A549 treated with CpdA at 1 μM for 4 hours (cell line): ENCODE results near the gene PLXNA3. TPM values are rescaled to one million over a fixed set of nuclear protein-coding genes. Genes with fewer than 3 reads are reported as not detected.

Experiments
- total RNA-seq: library from RNA; stranded (reverse); fragments of 200-300 nt; extraction: Qiagen RNA extraction; gene quantifications from 5 replicates; pipeline ENCODE4 v1.2.3, GENCODE V29; 2022; ENCODE audit warnings: low read depth

PLXNA3 gene
- total RNA-seq, result 9.0 to 14.6 TPM (median 13.0 TPM) in 5 replicates

DNA sequence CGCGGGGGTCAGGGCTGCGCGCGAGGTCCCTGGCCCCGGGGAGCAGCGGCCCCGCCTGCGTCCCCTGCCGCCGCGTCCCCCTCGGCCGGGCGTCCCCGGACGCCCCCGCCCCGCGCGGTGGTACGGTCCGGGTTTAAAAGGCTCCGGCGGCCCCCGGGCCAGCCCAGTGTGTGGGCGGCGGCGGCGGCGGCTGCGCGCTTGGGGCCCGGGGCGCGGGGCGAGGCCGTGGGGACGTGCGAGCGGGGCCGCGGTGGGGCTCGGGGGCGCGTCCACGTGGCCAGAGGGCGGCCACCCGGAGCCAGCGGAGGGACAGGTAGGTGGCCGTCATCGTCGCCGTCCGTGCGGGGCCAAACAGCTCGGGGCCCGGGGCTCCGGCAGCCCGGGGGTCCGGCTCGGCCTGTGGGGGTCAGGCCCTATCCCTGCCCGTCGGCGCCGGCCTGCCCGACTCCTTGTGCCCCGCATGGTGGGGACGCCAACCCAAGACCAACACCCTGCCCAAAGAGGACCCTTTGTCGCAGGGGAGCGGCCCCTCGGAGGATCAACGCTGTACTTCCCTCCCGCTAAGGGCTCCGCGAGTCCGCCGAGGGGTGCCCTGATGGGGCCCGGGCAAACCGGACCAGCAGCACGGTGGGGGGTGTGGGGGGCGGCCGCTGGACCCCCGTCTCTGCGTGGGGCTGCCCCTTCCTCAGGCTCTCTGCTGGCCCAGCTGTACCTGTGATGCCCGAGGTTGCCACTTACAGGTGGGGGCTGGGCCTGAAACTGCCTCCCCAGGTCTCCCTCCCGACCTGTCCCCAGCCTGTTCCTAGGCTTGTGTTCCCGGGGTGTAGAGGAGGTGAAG is at the start of gene PLXNA3:
Gene PLXNA3, plus strand, starts transcription at position 166 of the 838 bp plus-strand sequence. CDS start 1,903 bp downstream, outside the sequence.

DNA sequence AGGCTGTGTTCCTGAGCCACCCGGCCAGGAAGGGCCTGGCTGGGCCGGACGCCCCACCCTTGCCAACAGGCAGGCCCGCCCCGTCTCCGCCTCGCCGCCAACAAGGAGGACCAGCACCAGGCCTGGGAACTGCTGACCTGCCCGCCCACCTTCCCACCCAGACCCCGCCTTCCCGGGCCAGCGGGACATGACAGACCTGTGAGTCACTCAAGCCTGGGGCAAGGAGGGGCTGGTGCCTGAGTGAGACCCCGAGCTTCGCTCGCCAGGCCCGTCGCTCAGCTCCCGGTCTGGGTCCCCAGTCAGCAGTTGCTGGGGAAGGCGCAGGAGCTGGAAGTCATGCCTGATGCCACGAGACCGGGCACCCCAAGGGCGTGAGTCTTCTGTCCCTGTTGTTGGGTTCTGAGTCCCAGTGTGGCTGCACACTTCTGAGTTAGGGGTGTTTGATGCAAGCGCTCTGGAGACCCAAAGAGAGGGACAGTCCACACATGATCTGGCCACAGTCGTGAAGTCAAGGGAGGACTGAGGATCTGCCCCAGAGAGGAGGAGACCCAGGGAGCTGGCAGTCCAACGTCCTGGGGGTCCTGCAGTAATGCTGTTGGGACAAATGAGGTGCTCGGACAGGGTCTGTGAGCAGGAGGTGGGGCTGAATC is 48.7 kb upstream of the PLXNA3 start, which contains the start of gene DNASE1L1:
Gene DNASE1L1, minus strand, starts transcription at position 33 of the 650 bp plus-strand sequence. CDS start 3,686 bp downstream, outside the sequence.

DNA sequence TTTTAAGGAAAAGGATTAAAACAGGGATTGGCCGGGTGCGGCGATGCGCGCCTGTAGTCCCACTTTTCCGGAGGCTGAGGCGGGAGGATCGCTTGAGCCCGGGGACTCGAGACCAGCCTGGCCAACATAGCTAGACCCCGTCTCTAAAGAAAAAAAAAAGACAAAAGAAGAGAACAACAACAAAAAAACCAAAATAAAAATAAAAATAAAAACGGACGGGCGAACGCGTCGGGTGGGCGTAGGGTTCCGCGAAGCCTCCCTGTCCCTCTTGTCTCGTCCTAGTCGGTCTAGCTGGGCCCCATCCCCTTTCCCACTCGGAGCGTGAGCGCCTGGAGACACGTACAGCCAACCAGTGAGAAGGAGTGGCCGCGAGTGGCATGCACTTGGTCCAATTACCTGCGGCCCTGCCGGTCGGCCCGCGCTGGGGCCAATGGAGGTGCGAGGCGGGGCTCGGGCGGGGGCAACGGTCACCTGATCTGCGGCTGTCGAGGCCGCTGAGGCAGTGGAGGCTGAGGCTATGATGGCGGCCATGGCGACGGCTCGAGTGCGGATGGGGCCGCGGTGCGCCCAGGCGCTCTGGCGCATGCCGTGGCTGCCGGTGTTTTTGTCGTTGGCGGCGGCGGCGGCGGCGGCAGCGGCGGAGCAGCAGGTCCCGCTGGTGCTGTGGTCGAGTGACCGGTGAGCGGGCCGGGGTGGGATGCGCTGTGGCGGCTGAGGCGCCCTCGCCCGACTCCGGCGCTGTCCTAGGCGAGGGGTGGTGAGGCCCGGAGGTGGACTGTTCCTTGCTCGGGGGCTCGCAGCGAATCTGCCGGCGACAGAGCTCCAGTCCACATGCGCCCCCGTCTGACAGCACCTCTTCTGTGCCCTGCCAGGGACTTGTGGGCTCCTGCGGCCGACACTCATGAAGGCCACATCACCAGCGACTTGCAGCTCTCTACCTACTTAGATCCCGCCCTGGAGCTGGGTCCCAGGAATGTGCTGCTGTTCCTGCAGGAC is 29.6 kb upstream of the PLXNA3 start, which contains the start of gene ATP6AP1:
Gene ATP6AP1, plus strand, starts transcription at position 502 of the 996 bp plus-strand sequence. Its CDS starts 16 bp downstream, at position 518.

DNA sequence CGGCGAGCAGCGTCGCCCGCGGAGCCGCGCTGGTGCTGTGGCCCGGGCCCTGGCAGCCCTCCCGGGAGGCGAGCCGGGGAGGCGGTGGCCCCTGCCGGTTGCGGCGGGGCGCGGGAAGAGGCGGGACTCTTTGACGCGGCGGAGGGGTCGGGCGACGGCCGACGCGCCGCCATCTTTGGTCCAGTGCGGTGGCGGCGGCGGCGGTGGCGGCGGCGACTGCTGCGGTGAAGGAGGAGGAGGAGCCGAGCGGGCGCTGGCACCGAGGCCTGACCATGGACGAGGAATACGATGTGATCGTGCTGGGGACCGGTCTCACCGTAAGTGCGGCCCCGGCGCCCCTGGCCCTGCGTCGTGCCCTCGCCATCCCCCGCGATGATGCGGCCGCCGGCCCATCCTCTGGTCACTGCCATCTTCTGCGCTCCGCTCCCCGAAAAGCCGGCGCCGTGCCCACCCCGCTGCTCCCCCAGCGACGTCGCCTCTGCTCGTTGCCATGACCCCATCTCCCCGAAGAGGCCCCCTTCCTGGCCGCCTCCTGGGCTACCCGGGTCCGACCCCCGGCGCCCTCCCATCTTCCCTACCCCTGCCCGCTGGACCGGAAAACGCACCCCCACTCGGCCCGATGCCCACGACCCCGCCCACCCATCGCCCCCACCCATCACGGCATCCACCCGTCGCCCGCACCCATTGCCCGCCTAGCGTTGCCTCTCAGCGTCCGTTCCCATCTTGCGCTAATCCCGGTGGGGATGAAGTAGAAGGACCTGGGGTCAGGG is 20.9 kb upstream of the PLXNA3 start, which contains the start of gene GDI1:
Gene GDI1, plus strand, starts transcription at position 172 of the 770 bp plus-strand sequence. Its CDS starts 101 bp downstream, at position 273.

DNA sequence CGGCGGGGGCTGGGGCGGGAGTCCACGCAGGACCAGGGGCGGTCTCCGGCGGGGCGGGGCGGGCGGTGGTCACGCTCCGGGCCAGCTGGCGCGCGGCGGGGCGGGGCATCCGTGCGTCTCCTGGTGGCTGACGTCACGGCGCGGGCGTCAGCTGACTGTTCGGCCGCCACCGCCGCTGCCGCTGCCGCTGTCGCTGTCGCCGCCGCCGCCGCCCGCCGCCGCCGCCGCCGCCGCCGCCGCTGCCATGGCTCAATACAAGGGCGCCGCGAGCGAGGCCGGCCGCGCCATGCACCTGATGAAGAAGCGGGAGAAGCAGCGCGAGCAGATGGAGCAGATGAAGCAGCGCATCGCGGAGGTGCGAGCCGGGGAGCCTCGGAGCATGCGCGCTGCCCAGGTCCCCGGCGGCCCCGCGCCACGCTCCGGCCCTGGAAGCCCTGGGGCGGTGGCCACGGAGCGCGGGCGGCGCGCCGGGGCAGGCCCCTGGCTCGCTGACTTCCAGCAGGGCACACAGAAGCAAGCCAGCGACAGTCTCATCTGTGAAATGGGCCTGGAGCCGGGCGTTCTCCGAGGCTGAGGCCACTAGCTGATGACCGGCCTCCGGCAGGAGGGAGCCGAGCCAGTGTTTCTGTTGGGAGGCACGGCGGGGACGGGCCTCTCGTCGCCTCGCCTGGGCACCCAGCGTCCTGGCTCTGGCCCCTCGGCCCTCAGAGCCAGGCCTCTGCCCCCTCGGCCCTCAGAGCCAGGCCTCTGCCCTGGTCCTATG is 13.9 kb upstream of the PLXNA3 start, which contains the start of gene FAM50A:
Gene FAM50A, plus strand, starts transcription at position 150 of the 763 bp plus-strand sequence. Its CDS starts 95 bp downstream, at position 245.

DNA sequence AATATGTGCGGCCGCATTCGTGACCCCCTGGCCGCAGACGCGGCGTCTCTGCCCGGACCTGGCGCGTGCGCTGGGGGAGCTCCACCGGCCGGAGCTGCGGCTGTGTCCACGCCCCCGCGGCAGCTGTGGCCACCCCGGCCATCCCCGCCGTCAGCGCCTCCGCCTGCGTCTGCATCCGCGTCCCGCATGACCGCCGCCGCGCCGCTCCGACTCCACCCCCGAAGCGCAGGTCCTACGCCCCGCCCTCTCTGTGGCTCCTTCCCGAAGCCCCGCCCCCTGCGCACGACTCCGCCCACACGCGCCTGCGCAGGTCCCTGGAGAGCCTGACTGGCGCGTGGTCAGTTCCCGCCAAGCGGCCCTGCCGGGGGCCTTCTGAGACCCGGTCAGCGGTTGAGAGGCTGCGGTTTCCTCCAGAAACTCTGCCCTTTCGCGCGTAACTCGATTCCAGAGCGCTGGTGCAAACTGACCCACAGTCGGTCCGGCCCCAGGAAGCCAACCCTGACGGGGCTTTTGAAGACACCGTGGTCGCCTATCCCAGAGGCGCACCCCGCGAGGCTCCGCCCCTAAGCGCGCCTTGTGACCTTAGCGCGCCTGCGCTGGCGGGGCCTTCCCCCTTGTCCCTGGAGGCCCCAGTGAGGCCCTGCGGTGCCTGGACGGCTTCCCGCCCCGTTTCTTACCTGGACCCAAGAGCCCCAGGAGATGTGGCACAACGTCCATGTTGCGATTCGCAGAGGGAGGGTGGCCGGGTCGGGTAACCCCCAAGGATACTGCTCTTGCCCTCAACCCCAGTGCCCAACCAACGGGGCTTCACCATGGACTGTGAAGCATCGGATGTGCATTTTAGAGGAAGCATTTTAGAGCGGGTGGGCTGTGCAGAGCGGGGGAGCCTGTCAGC is 20.9 kb downstream of the PLXNA3 start, which contains the start of gene LAGE3:
Gene LAGE3, minus strand, starts transcription at position 554 of the 895 bp plus-strand sequence. Its CDS starts 366 bp downstream, at position 188.

DNA sequence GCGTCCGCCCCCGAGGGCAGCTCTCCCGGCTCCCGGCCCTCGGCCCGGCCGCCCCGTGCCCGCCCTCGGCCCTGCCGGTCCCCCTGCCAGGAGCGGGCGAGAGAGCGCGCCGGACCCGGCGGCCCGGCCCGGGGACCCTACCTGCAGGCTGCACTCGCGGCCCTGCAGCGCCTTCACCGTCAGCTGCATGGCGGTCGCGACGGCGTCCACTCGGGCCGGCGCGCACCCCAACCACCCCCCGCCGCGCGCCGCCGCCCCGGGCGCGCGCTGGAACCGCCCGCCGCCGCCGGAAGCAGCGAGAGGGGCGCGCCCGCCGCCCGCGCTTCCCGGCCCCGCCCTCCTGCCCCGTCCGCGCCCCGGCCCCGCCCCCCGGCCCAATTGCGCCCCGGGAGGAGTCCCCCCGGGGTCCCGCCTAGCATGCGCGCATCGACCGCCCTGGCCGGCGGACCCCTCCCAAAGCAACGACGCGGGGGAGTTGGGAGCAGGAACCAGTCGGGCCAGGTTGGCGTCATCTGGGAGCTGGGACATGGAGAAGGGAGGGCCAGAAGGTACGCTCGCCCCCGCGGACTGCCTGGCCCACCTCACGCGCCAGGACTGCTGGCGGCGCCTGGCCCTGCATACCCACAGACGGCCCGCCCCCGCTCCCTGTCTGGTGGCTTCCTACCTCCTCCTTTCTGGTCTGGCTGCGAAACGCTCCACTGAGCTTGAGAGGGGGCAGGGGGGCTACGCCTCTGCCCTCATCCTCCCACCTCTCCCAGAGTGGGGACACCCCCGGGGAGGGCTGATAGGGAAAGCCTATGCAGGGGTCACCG is 28.5 kb downstream of the PLXNA3 start, which contains the start of gene UBL4A:
Gene UBL4A, minus strand, starts transcription at position 220 of the 812 bp plus-strand sequence. Its CDS starts 31 bp downstream, at position 189.

DNA sequence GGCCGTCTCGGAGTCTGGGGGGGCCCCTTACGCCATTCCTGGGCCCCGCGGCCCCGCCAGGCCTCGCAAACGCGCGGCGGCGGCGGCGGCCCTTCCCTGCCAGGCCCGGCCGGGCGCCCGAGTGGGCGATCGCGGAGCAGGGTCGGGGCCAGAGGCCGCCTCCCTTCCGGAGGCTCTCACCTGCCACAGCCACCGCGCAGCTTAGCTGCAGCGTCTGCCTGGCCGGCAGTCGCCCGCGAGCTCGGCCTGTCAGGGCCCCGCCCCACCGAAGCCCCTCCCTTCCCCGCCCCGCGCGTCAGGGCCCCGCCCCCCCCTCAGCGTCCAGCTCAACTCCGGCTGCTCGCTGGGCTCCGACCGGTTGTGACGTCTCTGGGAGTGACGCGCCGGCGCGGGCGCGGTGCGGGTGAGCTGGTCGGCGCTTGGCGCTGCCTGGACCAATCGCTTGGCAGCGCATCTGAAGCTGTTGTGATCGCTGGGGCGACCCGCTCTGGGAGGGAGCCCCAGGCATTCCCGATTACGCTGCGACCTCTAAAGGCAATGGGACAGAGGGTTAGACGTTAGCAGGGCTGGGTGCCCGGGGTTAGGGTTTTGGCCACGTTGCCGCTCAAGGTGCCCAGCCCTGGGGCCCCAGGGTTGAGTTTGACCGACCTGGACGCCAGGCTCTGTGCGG is 32.5 kb downstream of the PLXNA3 start, which contains the start of gene SLC10A3:
Gene SLC10A3, minus strand, starts transcription at position 216 of the 670 bp plus-strand sequence. CDS start 1,689 bp downstream, outside the sequence.

DNA sequence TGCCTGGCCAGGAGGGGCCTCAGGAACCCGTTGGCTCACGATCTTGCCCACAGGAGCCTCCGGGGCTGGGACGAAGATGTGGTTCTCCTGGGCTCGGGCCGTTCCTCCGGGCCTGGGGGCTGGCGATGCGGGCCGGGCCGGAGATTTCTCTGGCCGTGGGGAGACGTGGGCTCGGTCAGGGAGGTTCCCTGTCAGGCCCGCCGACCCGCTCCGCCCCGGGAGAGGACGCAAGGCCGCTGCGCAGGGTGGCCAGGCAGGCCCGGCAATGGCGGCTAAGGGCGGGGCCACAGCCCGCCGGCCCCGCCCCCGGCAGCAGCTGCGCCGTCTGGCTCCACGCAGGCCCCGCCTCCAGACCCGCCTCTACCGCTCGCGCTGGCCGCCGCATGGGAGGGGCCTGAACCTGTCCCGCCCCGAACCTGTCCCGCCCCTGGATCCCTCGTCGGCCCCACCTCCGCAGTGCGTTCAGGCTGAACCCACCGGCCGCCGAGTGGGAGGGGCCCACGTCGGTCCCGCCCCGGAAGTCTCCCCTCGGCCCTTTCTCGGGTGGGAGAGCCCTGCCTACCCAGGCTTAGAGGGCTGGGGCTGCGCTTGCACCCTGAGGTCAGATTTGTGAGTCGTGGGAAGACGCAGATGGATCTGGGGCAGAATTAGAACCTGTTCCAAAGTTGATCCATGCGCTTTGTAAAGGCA is 58.0 kb downstream of the PLXNA3 start, which contains the start of gene FAM3A:
Gene FAM3A, minus strand, starts transcription at position 267 of the 690 bp plus-strand sequence. CDS start 460 bp downstream, outside the sequence.

Other genes with a start within 250 kb of the PLXNA3 start
- not detected in 5 replicates for gene OPN1MW2, start 238.5 kb upstream of the PLXNA3 start, total RNA-seq
- not detected in 5 replicates for gene OPN1MW3, start 200.7 kb upstream of the PLXNA3 start, total RNA-seq
- gene TEX28, start 163.2 kb upstream of the PLXNA3 start, total RNA-seq, result not detected in 5 replicates
- 0.10 to 0.23 TPM in 2 of 5 replicates, not detected in the others for gene TKTL1, start 162.5 kb upstream of the PLXNA3 start, total RNA-seq
- 1,432 to 1,768 TPM (median 1,617 TPM) in 5 replicates for gene FLNA, start 83.6 kb upstream of the PLXNA3 start, total RNA-seq
- 114 to 166 TPM (median 150 TPM) in 5 replicates for gene EMD, start 79.0 kb upstream of the PLXNA3 start, total RNA-seq
- gene RPL10, start 59.9 kb upstream of the PLXNA3 start, total RNA-seq, result 5,322 to 5,614 TPM (median 5,495 TPM) in 5 replicates
- 24.8 to 33.0 TPM (median 25.7 TPM) in 5 replicates for gene DNASE1L1, start 49.0 kb upstream of the PLXNA3 start, total RNA-seq
- 29.2 to 38.1 TPM (median 37.3 TPM) in 5 replicates for gene TAFAZZIN, start 46.7 kb upstream of the PLXNA3 start, total RNA-seq
- gene ATP6AP1, start 29.6 kb upstream of the PLXNA3 start, total RNA-seq, result 74.5 to 108 TPM (median 106 TPM) in 5 replicates
- 87.3 to 107 TPM (median 98.1 TPM) in 5 replicates for gene GDI1, start 21.1 kb upstream of the PLXNA3 start, total RNA-seq
- 105 to 122 TPM (median 115 TPM) in 5 replicates for gene FAM50A, start 14.1 kb upstream of the PLXNA3 start, total RNA-seq
- 43.3 to 74.7 TPM (median 68.4 TPM) in 5 replicates for gene LAGE3, start 21.0 kb downstream of the PLXNA3 start, total RNA-seq
- 63.2 to 69.4 TPM (median 68.0 TPM) in 5 replicates for gene UBL4A, start 28.3 kb downstream of the PLXNA3 start, total RNA-seq
- gene SLC10A3, start 32.3 kb downstream of the PLXNA3 start, total RNA-seq, result 29.4 to 44.2 TPM (median 40.5 TPM) in 5 replicates
- gene FAM3A, start 58.0 kb downstream of the PLXNA3 start, total RNA-seq, result 35.6 to 46.9 TPM (median 41.9 TPM) in 5 replicates
- gene G6PD, start 88.6 kb downstream of the PLXNA3 start, total RNA-seq, result 1,412 to 1,586 TPM (median 1,534 TPM) in 5 replicates
- 35.8 to 45.0 TPM (median 42.5 TPM) in 5 replicates for gene IKBKG, start 89.3 kb downstream of the PLXNA3 start, total RNA-seq
- gene CTAG1A, start 126.9 kb downstream of the PLXNA3 start, total RNA-seq, result 0.18 TPM in 1 of 5 replicates, not detected in the others
- not detected in 5 replicates for gene CTAG1B, start 161.0 kb downstream of the PLXNA3 start, total RNA-seq
- gene CTAG2, start 195.3 kb downstream of the PLXNA3 start, total RNA-seq, result not detected in 5 replicates